ENCODE results near the gene ADAMTS18.

The ADAMTS18 gene

DNA sequence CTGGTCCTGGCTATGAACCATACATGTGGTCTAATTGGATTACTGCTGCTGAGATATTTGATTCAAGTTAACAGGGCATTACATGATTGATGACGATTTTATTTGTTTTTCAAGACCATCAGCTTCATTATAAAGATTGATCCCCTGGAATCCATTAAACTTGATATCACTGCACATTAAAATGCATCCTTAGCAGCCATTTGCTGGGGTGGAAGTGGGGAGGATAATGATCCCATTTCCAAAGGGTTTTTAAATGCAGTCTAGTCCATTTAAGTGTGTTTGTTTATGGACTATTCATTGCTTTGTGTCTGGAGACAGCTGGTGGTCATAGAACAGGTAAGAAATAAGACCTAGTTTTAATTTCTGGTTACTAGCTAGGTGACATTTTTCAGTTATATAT lies 40.9 kb downstream of the ADAMTS18 start:
- DNase-seq, result no peak

GRCh38 chr16:77387815-77388209 lies 47.0 kb downstream of the ADAMTS18 start:
- no peak for DNase-seq

GRCh38 chr16:77386831-77387814 lies 47.7 kb downstream of the ADAMTS18 start:
- no peak for DNase-seq

GRCh38 chr16:77385481-77385880 lies 49.4 kb downstream of the ADAMTS18 start:
- no peak for DNase-seq

DNA sequence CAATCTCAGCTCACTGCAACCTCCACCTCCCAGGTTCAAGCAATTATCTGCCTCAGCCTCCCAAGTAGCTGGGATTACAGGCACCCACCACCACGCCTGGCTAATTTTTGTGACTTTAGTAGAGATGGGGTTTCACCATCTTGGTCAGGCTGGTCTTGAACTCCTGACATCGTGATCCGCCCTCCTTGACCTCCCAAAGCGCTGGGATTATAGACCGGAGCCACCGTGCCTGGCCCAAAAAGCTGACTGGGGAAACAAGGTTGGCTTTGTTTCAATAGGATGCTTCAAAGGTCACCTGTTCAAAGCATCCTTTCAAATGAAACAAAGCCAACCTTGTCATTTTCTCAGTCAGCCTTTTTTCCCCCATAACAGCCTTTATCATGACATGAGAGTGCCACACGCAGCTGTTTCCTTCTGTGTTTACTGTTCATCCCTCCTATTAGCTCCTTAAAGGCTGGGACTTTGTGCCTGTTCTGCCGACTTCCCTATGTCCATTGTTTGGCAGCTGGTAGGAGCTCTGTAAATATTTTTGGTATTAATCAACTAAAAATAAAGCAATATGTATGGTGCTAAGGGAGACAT lies 51.1 kb downstream of the ADAMTS18 start:
- no peak for DNase-seq

DNA sequence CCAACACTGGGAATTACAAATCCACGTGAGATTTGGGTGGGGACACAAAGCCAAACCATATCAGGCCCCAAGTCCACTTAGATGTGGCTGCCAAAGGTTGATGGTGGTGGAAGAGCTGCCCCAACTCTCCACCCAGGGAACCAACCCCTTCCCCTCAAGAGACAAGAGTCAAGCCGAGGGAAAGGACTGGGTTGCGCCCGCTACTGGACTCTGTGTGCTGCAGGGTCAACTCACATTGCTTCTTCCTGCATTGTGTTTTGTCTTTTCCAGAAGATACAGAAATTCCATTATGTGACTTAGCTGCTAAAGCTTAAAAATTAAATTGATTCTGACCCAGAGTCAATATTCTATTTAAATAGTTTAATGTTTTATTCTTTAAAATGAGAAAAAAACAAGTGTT lies 58.5 kb downstream of the ADAMTS18 start:
- no peak for DNase-seq

DNA sequence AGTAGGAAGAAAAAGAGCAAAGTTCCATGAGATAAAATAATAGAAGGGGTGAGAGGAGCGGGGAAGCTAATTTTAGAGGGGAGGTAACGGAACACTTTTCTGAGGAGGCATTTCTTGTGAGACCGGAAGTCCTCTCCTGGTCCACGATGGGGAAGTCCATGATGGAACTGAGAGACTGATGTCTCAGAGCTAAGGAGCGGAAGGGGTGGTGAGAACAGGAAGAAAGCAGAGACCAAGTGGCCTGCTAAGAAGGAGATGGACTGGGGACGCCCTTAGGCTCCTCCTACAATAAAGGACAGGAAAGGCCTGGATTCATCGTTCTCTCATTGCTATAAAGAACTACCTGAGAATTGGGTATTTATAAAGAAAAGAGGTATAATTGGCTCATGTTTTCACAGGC lies 59.4 kb downstream of the ADAMTS18 start:
- DNase-seq, result no peak

- no peak for DNase-seq
Observed at GRCh38 chr16:77374384-77374783, 60.5 kb downstream of the ADAMTS18 start.

DNA sequence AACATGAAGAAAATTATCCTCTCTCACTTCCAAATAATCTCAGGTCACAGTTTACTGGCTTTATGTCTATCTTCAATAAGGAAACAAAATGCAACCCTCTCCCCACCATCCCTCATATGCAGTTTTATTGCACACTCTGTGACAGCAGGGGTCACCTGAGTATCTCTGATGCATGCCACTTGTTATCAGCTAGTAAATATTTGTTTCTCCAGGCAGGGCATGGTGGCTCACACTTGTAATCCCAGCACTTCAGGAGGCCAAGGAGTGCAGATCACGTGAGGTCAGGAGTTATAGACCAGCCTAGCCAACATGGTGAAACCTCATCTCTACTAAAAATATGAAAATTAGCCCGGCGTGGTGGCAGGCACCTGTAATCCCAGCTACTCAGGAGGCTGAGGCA lies 61.1 kb downstream of the ADAMTS18 start:
- no peak for DNase-seq

- no peak for DNase-seq
Observed at GRCh38 chr16:77364770-77365169, 70.1 kb downstream of the ADAMTS18 start.

GRCh38 chr16:77359065-77359502 lies 75.8 kb downstream of the ADAMTS18 start:
- no peak for DNase-seq

DNA sequence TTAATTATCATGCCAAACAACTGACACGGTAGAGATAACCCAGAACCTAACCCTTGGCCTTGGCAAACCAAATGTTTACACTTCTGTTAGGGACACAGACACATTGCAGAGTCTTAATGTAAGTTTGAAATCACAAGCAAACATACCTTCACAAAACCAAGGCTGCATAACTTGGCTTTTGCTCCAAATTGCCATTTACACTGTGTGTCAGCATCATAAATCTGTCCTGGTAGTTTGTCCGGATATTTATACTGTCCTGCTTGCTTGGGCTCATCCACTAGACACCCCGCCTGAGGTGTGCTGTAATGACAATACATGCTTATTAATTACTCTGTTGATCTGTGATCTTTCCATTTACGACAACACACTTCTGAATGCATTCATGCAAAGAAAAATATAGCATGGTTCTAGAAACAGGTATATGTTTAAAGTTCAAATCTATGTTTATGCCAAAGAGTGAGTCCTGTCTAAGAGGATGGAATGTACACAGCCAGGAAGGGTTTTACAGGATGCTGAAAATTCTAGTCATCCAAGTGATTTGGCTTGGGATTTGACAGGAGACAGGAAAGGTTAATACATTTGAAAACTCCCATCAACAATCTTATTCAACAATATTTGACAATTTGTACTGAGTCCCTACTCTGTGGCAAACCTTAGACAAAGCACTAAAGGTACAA lies 81.1 kb downstream of the ADAMTS18 start:
- DNase-seq, result no peak

- no peak for DNase-seq
Observed at GRCh38 chr16:77344341-77344740, 90.5 kb downstream of the ADAMTS18 start.

DNA sequence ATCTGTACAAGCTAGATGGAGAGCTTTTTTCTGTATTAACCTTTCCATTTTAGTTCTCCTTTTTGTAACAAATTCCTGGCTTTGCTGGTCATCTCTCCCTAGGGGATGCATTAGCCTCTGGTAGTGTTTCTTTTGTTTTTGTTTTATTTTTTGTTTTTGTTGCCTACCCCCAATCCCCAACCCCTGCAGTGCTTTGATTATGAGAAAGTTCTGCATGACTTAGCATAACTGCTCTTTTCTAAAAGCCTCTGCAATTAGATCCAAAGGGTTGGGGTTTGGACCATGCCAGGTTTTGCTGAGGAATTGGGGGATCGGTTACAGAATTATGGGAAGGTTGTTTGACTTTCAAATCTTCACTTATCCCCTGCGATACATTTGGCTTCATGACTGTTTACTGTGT lies 98.2 kb downstream of the ADAMTS18 start:
- no peak for DNase-seq

- no peak for DNase-seq
Observed at GRCh38 chr16:77335652-77336234, 99.1 kb downstream of the ADAMTS18 start.

- no peak for DNase-seq
Observed at GRCh38 chr16:77332792-77333191, 102.0 kb downstream of the ADAMTS18 start.

GRCh38 chr16:77331802-77332586 lies 102.8 kb downstream of the ADAMTS18 start:
- DNase-seq, result no peak

DNA sequence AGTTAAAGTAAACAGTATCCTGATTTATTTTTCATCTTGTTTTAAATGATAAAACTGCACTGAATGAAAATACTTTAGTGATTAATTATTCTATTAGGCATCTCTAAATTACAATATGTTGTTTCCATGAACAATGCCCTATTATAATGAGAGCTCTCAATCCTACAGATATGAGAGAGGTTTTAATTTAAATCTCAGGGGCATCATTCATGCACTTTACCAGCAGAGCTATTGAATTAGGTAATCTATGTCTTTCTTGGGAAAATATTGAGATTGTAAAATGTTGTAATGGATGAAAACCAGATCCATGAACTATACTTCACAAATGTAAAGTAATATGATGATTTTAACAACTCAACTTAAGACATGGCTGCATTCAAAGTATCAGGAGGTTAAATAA lies 103.8 kb downstream of the ADAMTS18 start:
- no peak for DNase-seq

- no peak for DNase-seq
Observed at GRCh38 chr16:77330332-77331042, 104.3 kb downstream of the ADAMTS18 start.

DNA sequence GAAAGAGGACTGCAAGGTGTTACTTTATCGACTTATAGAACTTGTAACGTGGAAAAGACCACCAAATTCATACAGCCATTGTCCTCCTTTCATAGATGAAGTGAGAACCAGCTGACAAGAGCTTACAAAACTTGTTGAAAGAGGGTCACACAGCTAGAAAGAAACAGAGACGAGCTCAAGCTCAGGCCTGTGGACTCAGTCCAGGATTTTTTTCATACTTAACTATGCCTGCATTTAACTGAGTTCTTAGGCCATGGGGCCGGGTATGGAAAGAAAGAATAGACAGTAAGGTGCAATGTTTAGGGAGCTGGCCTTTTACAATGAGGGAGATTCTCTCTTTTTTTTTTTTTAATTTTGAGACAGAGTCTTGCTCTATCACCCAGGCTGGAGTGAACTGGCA lies 106.1 kb downstream of the ADAMTS18 start:
- DNase-seq, result no peak

GRCh38 chr16:77328274-77328673 lies 106.6 kb downstream of the ADAMTS18 start:
- no peak for DNase-seq

DNA sequence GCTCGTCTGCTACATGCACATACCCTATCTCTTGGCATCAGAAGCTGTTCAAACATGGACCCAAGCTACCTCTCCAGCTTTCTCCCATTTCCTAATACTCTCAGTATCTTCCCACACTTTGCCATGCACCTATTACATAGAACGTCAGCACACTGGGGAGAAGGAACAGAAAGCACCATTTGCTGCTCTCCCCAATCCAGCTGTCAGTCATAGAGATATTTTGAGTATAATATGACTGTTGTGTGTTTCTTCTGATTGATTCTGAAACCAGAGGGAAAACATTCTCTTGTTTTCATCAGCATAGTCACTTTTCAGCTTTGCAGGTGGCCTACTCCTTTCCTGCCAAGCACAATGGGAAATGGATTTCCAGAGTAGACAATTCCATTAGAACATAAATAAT lies 107.1 kb downstream of the ADAMTS18 start:
- DNase-seq, result no peak

Data from activated naive CD4-positive, alpha-beta T cell treated with Interleukin-2 at 50 U/mL for 16 hours (primary cell).